ENCODE measurements around the gene WTIP.
"Not testable (repeated sequence)": the region's sequence is repeated elsewhere in the genome, so short reads cannot be mapped to it uniquely, and the experiment has no call there.

Gene WTIP

GRCh38 chr19:34480971-34481841 lies at the start of gene WTIP:
WTIP (plus strand) TSS chr19:34481758; CDS start chr19:34481975, 217 bp downstream.
- DNase-seq, result peak; percentile 75

GRCh38 chr19:34432797-34433196 lies 48.8 kb upstream of the WTIP start:
- DNase-seq, result no peak

GRCh38 chr19:34436716-34437115 lies 44.8 kb upstream of the WTIP start:
- DNase-seq, result no peak

- DNase-seq, result no peak
Measured at GRCh38 chr19:34448191-34448590, 33.4 kb upstream of the WTIP start.

GRCh38 chr19:34452723-34453122 lies 28.8 kb upstream of the WTIP start:
- DNase-seq, result no peak

GRCh38 chr19:34454091-34454490 lies 27.5 kb upstream of the WTIP start:
- no peak for DNase-seq

GRCh38 chr19:34454685-34455084 lies 26.9 kb upstream of the WTIP start:
- DNase-seq, result no peak

- DNase-seq, result not testable (repeated sequence)
Measured at GRCh38 chr19:34455783-34456480, 25.6 kb upstream of the WTIP start.

GRCh38 chr19:34457446-34457845 lies 24.1 kb upstream of the WTIP start:
- no peak for DNase-seq

- no peak for DNase-seq
Measured at GRCh38 chr19:34458677-34459076, 22.9 kb upstream of the WTIP start.

GRCh38 chr19:34459614-34460013 lies 21.9 kb upstream of the WTIP start:
- DNase-seq, result no peak

- DNase-seq, result no peak
Measured at GRCh38 chr19:34461375-34462100, 20.0 kb upstream of the WTIP start.

- not testable (repeated sequence) for DNase-seq
Measured at GRCh38 chr19:34464785-34465184, 16.8 kb upstream of the WTIP start.

GRCh38 chr19:34468409-34468808 lies 13.1 kb upstream of the WTIP start:
- no peak for DNase-seq

GRCh38 chr19:34469026-34469425 lies 12.5 kb upstream of the WTIP start:
- not testable (repeated sequence) for DNase-seq

- no peak for DNase-seq
Measured at GRCh38 chr19:34471906-34472700, 9.5 kb upstream of the WTIP start.

- DNase-seq, result no peak
Measured at GRCh38 chr19:34474233-34474989, 7.1 kb upstream of the WTIP start.

GRCh38 chr19:34475026-34475974 lies 6.3 kb upstream of the WTIP start:
- DNase-seq, result no peak

GRCh38 chr19:34475975-34476594 lies 5.5 kb upstream of the WTIP start:
- no peak for DNase-seq

- not testable (repeated sequence) for DNase-seq
Measured at GRCh38 chr19:34478496-34478895, 3.1 kb upstream of the WTIP start.

All from T1000 (cell line).